Ishikawa (cell line): Measurements from ENCODE around the gene BMF.

Experiments
- CEBPB ChIP-seq: IDR thresholded peaks from 2 replicates; pipeline ENCODE4 v1.6.1; 2012
- CREB1 ChIP-seq: IDR thresholded peaks from 2 replicates; pipeline ENCODE4 v1.6.1; 2012; ENCODE audit warnings: low read depth
- EGR1 ChIP-seq: IDR thresholded peaks from 2 replicates; pipeline ENCODE4 v1.6.1; 2012
- EP300 ChIP-seq: IDR thresholded peaks from 2 replicates; pipeline ENCODE4 v1.6.1; 2012; ENCODE audit warnings: borderline replicate concordance
- FOXM1 ChIP-seq: IDR thresholded peaks from 2 replicates; pipeline ENCODE4 v1.6.1; 2012; ENCODE audit warnings: low read depth, borderline replicate concordance
- MAX ChIP-seq: IDR thresholded peaks from 2 replicates; pipeline ENCODE4 v1.6.1; 2012
- NFIC ChIP-seq: IDR thresholded peaks from 2 replicates; pipeline ENCODE4 v1.6.1; 2012
- RAD21 ChIP-seq: IDR thresholded peaks from 2 replicates; pipeline ENCODE4 v1.6.1; 2012; ENCODE audit warnings: low read depth
- REST ChIP-seq: IDR thresholded peaks from 2 replicates; pipeline ENCODE4 v1.6.1; 2012; ENCODE audit warnings: low read depth, mild to moderate bottlenecking
- TAF1 ChIP-seq: IDR thresholded peaks from 2 replicates; pipeline ENCODE4 v1.6.1; 2012; ENCODE audit warnings: low read depth, mild to moderate bottlenecking
- TEAD4 ChIP-seq: IDR thresholded peaks from 2 replicates; pipeline ENCODE4 v1.6.1; 2012
- USF1 ChIP-seq: IDR thresholded peaks from 2 replicates; pipeline ENCODE4 v1.6.1; 2012
- YY1 ChIP-seq: IDR thresholded peaks from 2 replicates; pipeline ENCODE4 v1.6.1; 2012; ENCODE audit warnings: low read depth
- ZBTB7A ChIP-seq: IDR thresholded peaks from 2 replicates; pipeline ENCODE4 v1.6.1; 2012; ENCODE audit warnings: low read depth

GRCh38 chr15:40098489-40099261 is 10.0 kb downstream of the BMF start:
- TF ChIP-seq REST: no peak
- no peak for TF ChIP-seq CREB1
- TF ChIP-seq EP300: no peak
- no peak for TF ChIP-seq TAF1
- no peak for TF ChIP-seq USF1
- no peak for TF ChIP-seq MAX
- no peak for TF ChIP-seq YY1
- no peak for TF ChIP-seq RAD21
- TF ChIP-seq ZBTB7A: no peak
- no peak for TF ChIP-seq NFIC
- no peak for TF ChIP-seq FOXM1
- TF ChIP-seq EGR1: no peak
- no peak for TF ChIP-seq CEBPB
- TF ChIP-seq TEAD4: no peak
